GM12878 (cell line): ENCODE data around the gene CHMP1A.

ENCODE experiments used
- CTCF ChIP-seq, 3 experiments: IDR thresholded peaks in 2 of 3; conservative IDR thresholded peaks in 1 of 3; 2 replicates each; pipeline ENCODE4 v1.5.1; 2011; ENCODE audit warnings: low read depth in 3 of 3, low read length in 3 of 3, mild to moderate bottlenecking in 3 of 3, control low read depth in 2 of 3, moderate library complexity in 2 of 3, inconsistent platforms in 1 of 3, mixed read lengths in 1 of 3; ENCODE audit not compliant: control insufficient read depth in 2 of 3, insufficient read depth in 1 of 3; ENCODE audit errors: extremely low read depth in 1 of 3
- EZH2 ChIP-seq: IDR thresholded peaks from 2 replicates; pipeline ENCODE4 v1.6.1; 2012; ENCODE audit warnings: low read depth, mild to moderate bottlenecking, control low read depth, inconsistent platforms, low read length, borderline replicate concordance; ENCODE audit not compliant: control insufficient read depth
- NR2C2 ChIP-seq: IDR thresholded peaks from 2 replicates; pipeline ENCODE4 v1.6.1; 2011; ENCODE audit warnings: borderline replicate concordance, low read depth; ENCODE audit not compliant: control insufficient read depth, insufficient read length
- RAD21 ChIP-seq: IDR thresholded peaks from 2 replicates; pipeline ENCODE4 v1.6.1; 2011; ENCODE audit warnings: mild to moderate bottlenecking, low read depth, low read length, moderate library complexity; ENCODE audit not compliant: insufficient read depth
- SMC3 ChIP-seq: IDR thresholded peaks from 2 replicates; pipeline ENCODE4 v1.6.1; 2011; ENCODE audit warnings: low read length, improper control_type of control experiment, borderline replicate concordance

GRCh38 chr16:89660146-89660545, 2.6 kb upstream of the CHMP1A start:
- TF ChIP-seq NR2C2, result no peak
- no peak for TF ChIP-seq CTCF (IDR thresholded peaks at IDR 0.05 in 2 of 3, conservative IDR thresholded peaks at IDR 0.05 in 1 of 3; ENCODE audit: control insufficient read depth in 2 of 3, extremely low read depth in 1 of 3, insufficient read depth in 1 of 3, low read depth in 3 of 3, low read length in 3 of 3)
- no peak for TF ChIP-seq RAD21
- no peak for TF ChIP-seq SMC3
- no peak for TF ChIP-seq EZH2
